GM12878 (cell line): ENCODE results near the gene CHAC1. TPM values are rescaled to one million over a fixed set of nuclear protein-coding genes. Genes with fewer than 3 reads are reported as not detected.

ENCODE experiments used
- ASH2L ChIP-seq: fragments of 300-600, 200-600 bp; sonication (generic); IDR thresholded peaks from 2 replicates; pipeline ENCODE4 v1.6.1; 2017; ENCODE audit warnings: low read depth, mild to moderate bottlenecking, borderline replicate concordance
- BACH1 ChIP-seq: fragments of 450-650 bp; IDR thresholded peaks from 2 replicates; pipeline ENCODE4 v1.6.1; 2017; ENCODE audit warnings: mild to moderate bottlenecking, borderline replicate concordance
- BCL11A ChIP-seq: IDR thresholded peaks from 2 replicates; pipeline ENCODE4 v1.6.1; 2011; ENCODE audit warnings: low read depth, low read length
- BRCA1 ChIP-seq: IDR thresholded peaks from 2 replicates; pipeline ENCODE4 v1.6.1; 2011; ENCODE audit warnings: low read depth, low read length, improper control_type of control experiment
- CHD2 ChIP-seq: IDR thresholded peaks from 2 replicates; pipeline ENCODE4 v1.6.1; 2011; ENCODE audit warnings: low read depth, low read length, improper control_type of control experiment, borderline replicate concordance
- CHD4 ChIP-seq: fragments of 200-600 bp; sonication (generic); IDR thresholded peaks from 2 replicates; pipeline ENCODE4 v1.6.1; 2016; ENCODE audit warnings: mild to moderate bottlenecking
- EED ChIP-seq: sonication (generic); IDR thresholded peaks from 2 replicates; pipeline ENCODE4 v1.6.1; 2016; ENCODE audit warnings: antibody characterized with exemption, low read depth
- FOXM1 ChIP-seq: IDR thresholded peaks from 2 replicates; pipeline ENCODE4 v1.6.1; 2012; ENCODE audit warnings: low read depth, mild to moderate bottlenecking, inconsistent platforms, low read length, moderate library complexity
- GATAD2B ChIP-seq: fragments of 450-650 bp; conservative IDR thresholded peaks from 2 replicates; pipeline ENCODE4 v1.6.1; 2017; ENCODE audit warnings: low read depth, mild to moderate bottlenecking, moderate library complexity
- HDAC6 ChIP-seq: fragments of 200-600 bp; sonication (generic); IDR thresholded peaks from one replicate; pipeline ENCODE4 v1.8.0; 2017; ENCODE audit warnings: antibody characterized with exemption; ENCODE audit not compliant: unreplicated experiment
- LARP7 ChIP-seq: fragments of 450-650 bp; IDR thresholded peaks from 2 replicates; pipeline ENCODE4 v1.6.1; 2017; ENCODE audit warnings: mild to moderate bottlenecking
- MEF2B ChIP-seq: fragments of 450-650 bp; IDR thresholded peaks from 2 replicates; pipeline ENCODE4 v1.6.1; 2018; ENCODE audit warnings: mild to moderate bottlenecking, moderate library complexity; ENCODE audit not compliant: partially characterized antibody, poor library complexity, severe bottlenecking
- MXI1 ChIP-seq: fragments of 150-350 bp; IDR thresholded peaks from 2 replicates; pipeline ENCODE4 v1.6.1; 2011; ENCODE audit warnings: low read depth, mild to moderate bottlenecking, inconsistent platforms, low read length, improper control_type of control experiment
- NFIC ChIP-seq: IDR thresholded peaks from 2 replicates; pipeline ENCODE4 v1.6.1; 2012; ENCODE audit warnings: low read depth, mild to moderate bottlenecking, inconsistent platforms, low read length, moderate library complexity
- NR2C2 ChIP-seq: IDR thresholded peaks from 2 replicates; pipeline ENCODE4 v1.6.1; 2011; ENCODE audit warnings: borderline replicate concordance, low read depth; ENCODE audit not compliant: control insufficient read depth, insufficient read length
- PAX5 ChIP-seq: IDR thresholded peaks from 2 replicates; pipeline ENCODE4 v1.6.1; 2011; ENCODE audit warnings: low read depth, low read length, borderline replicate concordance
- POLR2A ChIP-seq: IDR thresholded peaks from 2 replicates; pipeline ENCODE4 v1.6.1; 2011; ENCODE audit warnings: low read depth, mild to moderate bottlenecking, low read length
- POLR2AphosphoS2 ChIP-seq: IDR thresholded peaks from 2 replicates; pipeline ENCODE4 v1.6.1; 2011; ENCODE audit warnings: low read depth, mild to moderate bottlenecking, low read length, improper control_type of control experiment, moderate library complexity
- POU2F2 ChIP-seq: IDR thresholded peaks from 3 replicates; pipeline ENCODE4 v1.6.1; 2011; ENCODE audit warnings: low read depth, mild to moderate bottlenecking, low read length, borderline replicate concordance
- RAD21 ChIP-seq: IDR thresholded peaks from 2 replicates; pipeline ENCODE4 v1.6.1; 2011; ENCODE audit warnings: mild to moderate bottlenecking, low read depth, low read length, moderate library complexity; ENCODE audit not compliant: insufficient read depth
- SIN3A ChIP-seq: IDR thresholded peaks from 2 replicates; pipeline ENCODE4 v1.6.1; 2012; ENCODE audit warnings: low read depth, low read length, improper control_type of control experiment
- SMC3 ChIP-seq: IDR thresholded peaks from 2 replicates; pipeline ENCODE4 v1.6.1; 2011; ENCODE audit warnings: low read length, improper control_type of control experiment, borderline replicate concordance
- SRF ChIP-seq, 2 experiments: IDR thresholded peaks; 2 replicates each; pipeline ENCODE4 v1.6.1; 2011; ENCODE audit warnings: low read depth in 2 of 2, low read length in 2 of 2, mild to moderate bottlenecking in 1 of 2, moderate library complexity in 1 of 2
- STAT3 ChIP-seq: IDR thresholded peaks from 2 replicates; pipeline ENCODE4 v1.6.1; 2011; ENCODE audit warnings: low read depth, low read length, improper control_type of control experiment
- TAF1 ChIP-seq: IDR thresholded peaks from 2 replicates; pipeline ENCODE4 v1.6.1; 2011; ENCODE audit warnings: mild to moderate bottlenecking, low read depth, low read length, borderline replicate concordance
- TCF12 ChIP-seq: IDR thresholded peaks from 2 replicates; pipeline ENCODE4 v1.6.1; 2011; ENCODE audit warnings: low read depth, mild to moderate bottlenecking, low read length
- ZNF274 ChIP-seq: IDR thresholded peaks from one replicate; pipeline ENCODE4 v1.8.0; 2011; ENCODE audit not compliant: insufficient read length, insufficient read depth
- ZNF622 ChIP-seq: fragments of 450-650 bp; IDR thresholded peaks from 2 replicates; pipeline ENCODE4 v1.6.1; 2017; ENCODE audit warnings: mild to moderate bottlenecking, inconsistent platforms
- ZSCAN29 ChIP-seq: fragments of 450-650 bp; IDR thresholded peaks from 2 replicates; pipeline ENCODE4 v1.6.1; 2017; ENCODE audit warnings: mild to moderate bottlenecking, moderate library complexity
- polyA plus RNA-seq, 11 experiments: library from polyadenylated mRNA; depleted of rRNA in 4 of 11; unstranded in 6 of 11; stranded (reverse) in 5 of 11; fragments of >200 nt; fragmentation: Nextera tagmentation in 4 of 11; fragmentation: Illumina TruSeq in 1 of 11; extraction: Ambion mirVana in 4 of 11; extraction: Trizol in 1 of 11; gene quantifications; 1 replicate in 1 of 11; 2 replicates in 10 of 11; pipeline versions ENCODE4 v1.2.1 to v1.2.3, GENCODE V29; 2011 to 2016; ENCODE audit warnings: inconsistent platforms in 2 of 11, missing spikeins in 2 of 11, low read depth in 1 of 11
- total RNA-seq, 4 experiments: library from RNA; depleted of rRNA in 3 of 4; stranded (reverse); fragments of >200 nt in 3 of 4; fragmentation: Illumina TruSeq in 1 of 4; extraction: Trizol in 1 of 4; gene quantifications; 2 replicates each; pipeline versions ENCODE4 v1.2.1 to v1.2.3, GENCODE V29; 2013 to 2021
- TF ChIP-seq, protein P1 (sequence below), 3 experiments: IDR thresholded peaks in 2 of 3; conservative IDR thresholded peaks in 1 of 3; 2 replicates each; pipeline ENCODE4 v1.5.1; 2011; ENCODE audit warnings: low read depth in 3 of 3, low read length in 3 of 3, mild to moderate bottlenecking in 3 of 3, control low read depth in 2 of 3, moderate library complexity in 2 of 3, inconsistent platforms in 1 of 3, mixed read lengths in 1 of 3; ENCODE audit not compliant: control insufficient read depth in 2 of 3, insufficient read depth in 1 of 3; ENCODE audit errors: extremely low read depth in 1 of 3
- TF ChIP-seq, protein P2 (sequence below): IDR thresholded peaks from 2 replicates; pipeline ENCODE4 v1.6.1; 2012; ENCODE audit warnings: low read depth, low read length, improper control_type of control experiment

Gene CHAC1
- total and polyA plus RNA-seq, 10 of the 15 experiments (the other 5 are each of a cell fraction or from before 2014, with no cell fraction given): 0.37 to 5.9 (median 3.3) TPM

DNA sequence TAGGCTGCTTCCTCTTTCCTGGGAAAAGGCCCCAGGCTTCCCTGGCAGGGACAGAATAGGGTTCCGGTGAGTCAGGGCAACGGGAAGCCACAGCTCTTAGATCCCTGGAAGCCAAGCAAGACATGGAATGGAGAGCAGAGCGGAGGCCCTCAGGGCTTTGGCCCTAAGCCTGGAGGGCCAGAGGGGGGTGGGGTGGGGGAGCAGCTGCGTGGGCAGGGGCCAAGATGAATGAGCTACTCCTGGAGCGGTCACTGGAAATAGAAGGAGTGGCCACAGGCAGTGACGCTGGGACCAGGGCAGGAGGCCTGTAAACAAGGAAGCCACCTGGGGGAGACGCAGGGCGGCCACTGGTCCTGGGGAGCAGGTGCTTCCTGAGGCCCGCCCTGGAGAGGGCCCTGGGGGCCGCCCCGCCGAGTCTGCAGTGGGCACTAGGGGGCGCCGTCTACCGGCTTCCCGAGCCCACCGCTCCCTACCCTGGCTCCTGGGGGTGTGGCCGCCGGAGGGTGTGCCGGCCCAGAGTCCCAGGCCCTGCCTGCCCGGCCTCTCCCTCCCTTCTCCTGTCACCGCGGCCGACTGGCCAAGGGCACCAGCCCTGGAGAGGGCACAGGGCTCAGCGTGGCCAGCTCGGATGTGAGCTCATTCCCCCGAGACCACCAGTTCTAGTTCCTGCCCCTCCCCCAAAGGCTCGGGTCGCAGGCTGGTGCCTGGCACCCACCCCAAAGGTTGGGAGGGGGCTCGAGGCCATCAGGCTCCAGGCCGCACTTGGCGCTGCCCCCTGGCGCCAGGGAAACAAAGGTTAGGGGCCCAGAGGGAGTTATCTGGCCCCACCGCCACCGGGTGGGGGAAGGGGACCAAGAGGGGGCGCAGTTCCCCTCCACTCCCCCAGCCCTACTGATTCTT lies 46.9 kb upstream of the CHAC1 start (continued):
- TF ChIP-seq, protein P1, sequence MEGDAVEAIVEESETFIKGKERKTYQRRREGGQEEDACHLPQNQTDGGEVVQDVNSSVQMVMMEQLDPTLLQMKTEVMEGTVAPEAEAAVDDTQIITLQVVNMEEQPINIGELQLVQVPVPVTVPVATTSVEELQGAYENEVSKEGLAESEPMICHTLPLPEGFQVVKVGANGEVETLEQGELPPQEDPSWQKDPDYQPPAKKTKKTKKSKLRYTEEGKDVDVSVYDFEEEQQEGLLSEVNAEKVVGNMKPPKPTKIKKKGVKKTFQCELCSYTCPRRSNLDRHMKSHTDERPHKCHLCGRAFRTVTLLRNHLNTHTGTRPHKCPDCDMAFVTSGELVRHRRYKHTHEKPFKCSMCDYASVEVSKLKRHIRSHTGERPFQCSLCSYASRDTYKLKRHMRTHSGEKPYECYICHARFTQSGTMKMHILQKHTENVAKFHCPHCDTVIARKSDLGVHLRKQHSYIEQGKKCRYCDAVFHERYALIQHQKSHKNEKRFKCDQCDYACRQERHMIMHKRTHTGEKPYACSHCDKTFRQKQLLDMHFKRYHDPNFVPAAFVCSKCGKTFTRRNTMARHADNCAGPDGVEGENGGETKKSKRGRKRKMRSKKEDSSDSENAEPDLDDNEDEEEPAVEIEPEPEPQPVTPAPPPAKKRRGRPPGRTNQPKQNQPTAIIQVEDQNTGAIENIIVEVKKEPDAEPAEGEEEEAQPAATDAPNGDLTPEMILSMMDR (IDR thresholded peaks at IDR 0.05 in 2 of 3, conservative IDR thresholded peaks at IDR 0.05 in 1 of 3; ENCODE audit: control insufficient read depth in 2 of 3, extremely low read depth in 1 of 3, insufficient read depth in 1 of 3, low read depth in 3 of 3, low read length in 3 of 3): peak; percentile 73 to 90 (median 89)
- TF ChIP-seq, protein P2, sequence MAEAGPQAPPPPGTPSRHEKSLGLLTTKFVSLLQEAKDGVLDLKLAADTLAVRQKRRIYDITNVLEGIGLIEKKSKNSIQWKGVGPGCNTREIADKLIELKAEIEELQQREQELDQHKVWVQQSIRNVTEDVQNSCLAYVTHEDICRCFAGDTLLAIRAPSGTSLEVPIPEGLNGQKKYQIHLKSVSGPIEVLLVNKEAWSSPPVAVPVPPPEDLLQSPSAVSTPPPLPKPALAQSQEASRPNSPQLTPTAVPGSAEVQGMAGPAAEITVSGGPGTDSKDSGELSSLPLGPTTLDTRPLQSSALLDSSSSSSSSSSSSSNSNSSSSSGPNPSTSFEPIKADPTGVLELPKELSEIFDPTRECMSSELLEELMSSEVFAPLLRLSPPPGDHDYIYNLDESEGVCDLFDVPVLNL: no peak
- TF ChIP-seq SRF (IDR thresholded peaks at IDR 0.05; ENCODE audit: low read depth in 2 of 2, low read length in 2 of 2): no peak
- no peak for TF ChIP-seq POLR2AphosphoS2
- TF ChIP-seq RAD21: peak; percentile 66
- TF ChIP-seq POU2F2: peak; percentile 12; the same call in 1 of the 3 replicates
- TF ChIP-seq BACH1: no peak; the same call in 1 of the 2 replicates
- no peak for TF ChIP-seq HDAC6
- peak; percentile 52; the same call in 1 of the 2 replicates for TF ChIP-seq POLR2A
- no peak for TF ChIP-seq ZSCAN29
- TF ChIP-seq STAT3: no peak
- TF ChIP-seq ZNF622: no peak
- peak; percentile 72 for TF ChIP-seq LARP7
- peak; percentile 72; the same call in 1 of the 2 replicates for TF ChIP-seq GATAD2B
- no peak for TF ChIP-seq NFIC
- TF ChIP-seq MEF2B: peak; percentile 71
- TF ChIP-seq CHD2: 0 out of 2 replicates have a peak, but pooled peaks have one; percentile 17
- no peak; the same call in 1 of the 2 replicates for TF ChIP-seq PAX5
- peak; percentile 71 for TF ChIP-seq SMC3
- no peak for TF ChIP-seq NR2C2
- 0 out of 2 replicates have a peak, but pooled peaks have one; percentile 30 for TF ChIP-seq EED
- TF ChIP-seq BCL11A: no peak
- no peak for TF ChIP-seq CHD4
- no peak for TF ChIP-seq FOXM1
- no peak for TF ChIP-seq ASH2L
- TF ChIP-seq ZNF274: no peak
- TF ChIP-seq SIN3A: 0 out of 2 replicates have a peak, but pooled peaks have one; percentile 44
- peak; percentile 43; the same call in 1 of the 2 replicates for TF ChIP-seq MXI1
- peak; percentile 87 for TF ChIP-seq TCF12
- TF ChIP-seq TAF1: no peak
- TF ChIP-seq BRCA1: no peak
